ENCODE measurements around the gene INTS6L. TPM values are rescaled to one million over a fixed set of nuclear protein-coding genes. Genes with fewer than 3 reads are reported as not detected.
A peak's percentile ranks its signal among the peaks of the same experiment; 100 is the strongest.

INTS6L gene, protein sequence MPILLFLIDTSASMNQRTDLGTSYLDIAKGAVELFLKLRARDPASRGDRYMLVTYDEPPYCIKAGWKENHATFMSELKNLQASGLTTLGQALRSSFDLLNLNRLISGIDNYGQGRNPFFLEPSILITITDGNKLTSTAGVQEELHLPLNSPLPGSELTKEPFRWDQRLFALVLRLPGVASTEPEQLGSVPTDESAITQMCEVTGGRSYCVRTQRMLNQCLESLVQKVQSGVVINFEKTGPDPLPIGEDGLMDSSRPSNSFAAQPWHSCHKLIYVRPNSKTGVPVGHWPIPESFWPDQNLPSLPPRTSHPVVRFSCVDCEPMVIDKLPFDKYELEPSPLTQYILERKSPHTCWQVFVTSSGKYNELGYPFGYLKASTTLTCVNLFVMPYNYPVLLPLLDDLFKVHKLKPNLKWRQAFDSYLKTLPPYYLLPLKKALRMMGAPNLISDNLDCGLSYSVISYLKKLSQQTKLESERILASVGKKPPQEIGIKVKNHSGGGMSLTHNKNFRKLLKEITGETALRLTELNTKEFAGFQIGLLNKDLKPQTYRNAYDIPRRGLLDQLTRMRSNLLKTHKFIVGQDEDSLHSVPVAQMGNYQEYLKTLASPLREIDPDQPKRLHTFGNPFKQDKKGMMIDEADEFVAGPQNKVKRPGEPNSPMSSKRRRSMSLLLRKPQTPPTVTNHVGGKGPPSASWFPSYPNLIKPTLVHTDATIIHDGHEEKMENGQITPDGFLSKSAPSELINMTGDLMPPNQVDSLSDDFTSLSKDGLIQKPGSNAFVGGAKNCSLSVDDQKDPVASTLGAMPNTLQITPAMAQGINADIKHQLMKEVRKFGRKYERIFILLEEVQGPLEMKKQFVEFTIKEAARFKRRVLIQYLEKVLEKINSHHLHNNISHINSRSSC
- 23.3 and 24.6 TPM in 2 replicates for total RNA-seq

DNA sequence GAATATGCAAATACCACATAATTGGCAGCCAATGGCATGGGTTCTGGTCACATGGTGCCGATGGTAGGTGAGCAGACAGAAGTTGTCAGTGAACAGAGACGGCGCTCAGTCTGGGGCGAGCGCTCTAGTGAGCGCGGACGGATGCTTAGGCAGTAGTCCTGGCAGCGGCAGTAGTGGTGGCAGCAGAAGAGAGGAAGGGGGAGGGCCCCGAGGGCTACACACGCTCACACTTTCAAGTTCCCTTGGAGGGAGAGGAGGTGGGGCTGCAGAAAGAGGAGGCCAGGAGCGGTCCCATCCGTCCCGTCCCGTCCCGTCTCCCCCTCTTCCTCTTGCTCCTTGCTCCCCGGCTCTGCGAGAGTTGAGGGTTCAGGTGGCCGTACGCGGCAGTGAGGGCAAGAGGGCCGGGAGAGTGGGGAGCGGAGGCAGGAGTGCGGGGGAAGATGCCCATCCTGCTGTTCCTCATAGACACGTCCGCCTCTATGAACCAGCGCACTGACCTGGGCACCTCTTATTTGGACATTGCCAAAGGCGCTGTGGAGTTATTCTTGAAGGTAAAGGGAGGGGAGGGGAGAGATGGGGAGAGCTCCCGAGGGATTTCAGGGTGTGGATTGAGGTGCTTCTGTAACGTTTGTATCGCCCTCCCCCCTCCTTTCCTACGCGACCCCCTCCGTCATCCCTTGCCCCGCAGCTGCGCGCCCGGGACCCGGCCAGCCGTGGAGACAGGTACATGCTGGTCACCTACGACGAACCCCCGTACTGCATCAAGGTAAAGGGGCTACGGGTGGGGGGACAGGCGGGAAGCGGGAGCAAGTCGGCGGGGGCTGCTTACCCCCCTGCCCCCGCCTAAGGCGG is at the start of gene INTS6L:
INTS6L (plus strand) TSS at position 108 of the 852 bp plus-strand sequence; CDS start at position 441, 333 bp downstream.
- ATAC-seq (ENCODE audit: low read depth) (peak; percentile 75), DNase-seq (peak; percentile 66)
- peak within 1 kb of the TSS; percentile 98 for H3K4me3 Mint-ChIP-seq
- intact Hi-C loops (cut with micrococcal nuclease): loop anchor here (1.0 to 5.0 kb wide), 7 partner anchors 24 to 713 kb away; partner anchors contain the start of gene SMIM10L2A
- peaks cover 9% of the 10 kb centered on the region for H3K36me3 Mint-ChIP-seq (ENCODE audit: low read depth)
- CTCF ChIA-PET: no interaction called here
- TF ChIP-seq, protein P1, sequence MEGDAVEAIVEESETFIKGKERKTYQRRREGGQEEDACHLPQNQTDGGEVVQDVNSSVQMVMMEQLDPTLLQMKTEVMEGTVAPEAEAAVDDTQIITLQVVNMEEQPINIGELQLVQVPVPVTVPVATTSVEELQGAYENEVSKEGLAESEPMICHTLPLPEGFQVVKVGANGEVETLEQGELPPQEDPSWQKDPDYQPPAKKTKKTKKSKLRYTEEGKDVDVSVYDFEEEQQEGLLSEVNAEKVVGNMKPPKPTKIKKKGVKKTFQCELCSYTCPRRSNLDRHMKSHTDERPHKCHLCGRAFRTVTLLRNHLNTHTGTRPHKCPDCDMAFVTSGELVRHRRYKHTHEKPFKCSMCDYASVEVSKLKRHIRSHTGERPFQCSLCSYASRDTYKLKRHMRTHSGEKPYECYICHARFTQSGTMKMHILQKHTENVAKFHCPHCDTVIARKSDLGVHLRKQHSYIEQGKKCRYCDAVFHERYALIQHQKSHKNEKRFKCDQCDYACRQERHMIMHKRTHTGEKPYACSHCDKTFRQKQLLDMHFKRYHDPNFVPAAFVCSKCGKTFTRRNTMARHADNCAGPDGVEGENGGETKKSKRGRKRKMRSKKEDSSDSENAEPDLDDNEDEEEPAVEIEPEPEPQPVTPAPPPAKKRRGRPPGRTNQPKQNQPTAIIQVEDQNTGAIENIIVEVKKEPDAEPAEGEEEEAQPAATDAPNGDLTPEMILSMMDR (IDR thresholded peaks at IDR 0.05): no peak
- H3K27me3 Mint-ChIP-seq: no peaks in the 10 kb centered on the region
- H3K4me1 Mint-ChIP-seq: peaks cover 27% of the 10 kb centered on the region
- no peaks in the 10 kb centered on the region for H3K9me3 Mint-ChIP-seq
- POLR2A ChIA-PET: interaction anchor here (0.6 to 1.3 kb wide), 7 partner anchors 16 to 1360 kb away, joined by 3 to 6 read pairs (median 3); partner anchors contain the start of gene RBMX
- H3K27ac Mint-ChIP-seq: peak within 1 kb of the TSS; percentile 99

DNA sequence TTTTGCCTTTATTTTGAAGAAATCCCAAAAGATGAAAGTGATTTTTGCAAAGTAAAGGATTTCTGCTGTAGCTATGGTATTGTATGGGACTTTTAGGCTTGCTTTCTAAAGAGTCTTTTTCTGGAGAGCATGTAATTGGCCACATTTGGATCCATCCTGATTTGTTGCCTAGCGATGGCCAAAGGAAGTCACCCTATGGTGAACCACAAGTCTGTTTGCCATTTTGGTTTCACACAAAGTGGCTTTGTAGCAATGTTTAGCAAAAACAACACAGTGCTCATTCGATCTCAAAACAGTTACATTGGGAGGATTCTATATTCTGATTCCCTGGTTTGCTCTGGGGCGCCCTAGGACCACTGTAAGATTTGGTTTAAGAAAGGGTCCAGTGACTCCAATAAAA is 44.1 kb upstream of the INTS6L start:
- no peaks in the 10 kb centered on the region for H3K36me3 Mint-ChIP-seq (ENCODE audit: low read depth)
- TF ChIP-seq, protein P1 (IDR thresholded peaks at IDR 0.05): no peak
- ChIA-PET POLR2A (no interaction called here), CTCF (no interaction called here)
- intact Hi-C loops (cut with micrococcal nuclease): loop anchor here (10.0 kb wide), 1 partner anchor 362 kb away; no protein-coding TSS in a partner anchor
- H3K4me3 Mint-ChIP-seq: no peak overlapping the region
- ATAC-seq (ENCODE audit: low read depth): no peak
- H3K9me3 Mint-ChIP-seq: no peaks in the 10 kb centered on the region
- H3K27me3 Mint-ChIP-seq: peaks cover 5% of the 10 kb centered on the region
- H3K4me1 Mint-ChIP-seq: no peaks in the 10 kb centered on the region
- DNase-seq: no peak
- H3K27ac Mint-ChIP-seq: no peak overlapping the region

DNA sequence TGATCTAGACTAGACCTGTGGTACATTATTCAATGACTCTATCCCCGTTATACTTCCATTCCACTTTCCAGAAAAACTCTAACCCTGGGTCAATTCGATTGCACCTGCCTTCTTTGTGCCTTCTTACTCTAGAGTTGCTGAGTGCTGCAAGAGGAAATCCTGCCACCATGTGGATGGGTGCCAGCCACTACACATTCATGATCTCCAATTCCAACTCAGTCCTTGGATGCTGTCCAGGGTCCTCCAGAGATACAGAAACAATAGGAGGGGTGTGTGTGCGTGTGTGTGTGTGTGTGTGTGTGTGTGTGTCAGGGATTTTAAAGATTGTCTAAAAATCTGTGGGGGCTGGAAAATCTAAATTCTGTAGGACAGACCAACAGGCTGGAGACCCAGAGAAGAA is 42.9 kb upstream of the INTS6L start:
- intact Hi-C loops (cut with micrococcal nuclease): loop anchor here (1.0 to 10.0 kb wide), 2 partner anchors 363 to 512 kb away; no protein-coding TSS in a partner anchor
- Mint-ChIP-seq H3K27ac (no peak overlapping the region), H3K9me3 (no peaks in the 10 kb centered on the region), H3K36me3 (ENCODE audit: low read depth) (no peaks in the 10 kb centered on the region), H3K4me3 (no peak overlapping the region), H3K27me3 (peaks cover 3% of the 10 kb centered on the region), H3K4me1 (no peaks in the 10 kb centered on the region)
- ATAC-seq (ENCODE audit: low read depth) (no peak), DNase-seq (no peak)
- TF ChIP-seq, protein P1 (IDR thresholded peaks at IDR 0.05): no peak
- ChIA-PET POLR2A (no interaction called here), CTCF (no interaction called here)

DNA sequence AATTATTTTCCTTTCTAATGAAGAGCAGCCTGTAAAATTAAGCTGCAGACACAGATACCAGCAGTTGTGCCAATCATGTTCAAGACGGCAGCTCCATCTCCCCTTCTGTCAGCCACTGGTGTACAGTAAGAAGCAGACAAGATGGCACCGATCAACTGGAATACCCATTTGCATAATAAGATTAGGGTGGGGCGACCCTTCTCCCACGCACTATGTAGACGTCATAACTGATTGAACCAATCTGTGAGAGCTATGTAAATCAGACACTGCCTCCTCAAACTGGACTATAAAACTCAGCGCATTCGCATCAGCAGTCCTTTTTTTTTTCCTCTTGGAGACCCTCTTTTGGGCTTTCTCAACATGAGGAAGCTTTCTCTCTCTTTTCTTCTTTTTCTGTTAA is 40.4 kb upstream of the INTS6L start:
- no peak for DNase-seq

More for the DNA sequence above, 40.4 kb upstream of the INTS6L start:
- Mint-ChIP-seq H3K4me1 (no peaks in the 10 kb centered on the region), H3K27ac (no peak overlapping the region), H3K4me3 (no peak overlapping the region), H3K36me3 (ENCODE audit: low read depth) (no peaks in the 10 kb centered on the region), H3K9me3 (no peaks in the 10 kb centered on the region), H3K27me3 (peaks cover 3% of the 10 kb centered on the region)
- intact Hi-C loops (cut with micrococcal nuclease): no loop called here
- ChIA-PET CTCF (no interaction called here), POLR2A (no interaction called here)
- ATAC-seq (ENCODE audit: low read depth): no peak
- TF ChIP-seq, protein P1 (IDR thresholded peaks at IDR 0.05): no peak
